ENCODE results near the gene ZPLD1.

- TF ChIP-seq CTCF (IDR thresholded peaks at IDR 0.05; ENCODE audit: insufficient read depth, low read length, poor library complexity, severe bottlenecking): no peak
- TF ChIP-seq EZH2phosphoT487 (conservative IDR thresholded peaks at IDR 0.05; ENCODE audit: low read length): no peak
These were observed 25.8 kb downstream of the ZPLD1 start for GRCh38 chr3:102460579-102460978.

All from SU-DHL-6 (cell line).